Large intestine (tissue), 12 donors: ENCODE data around the gene DMRTC1B. TPM values are rescaled to one million over a fixed set of nuclear protein-coding genes. Genes with fewer than 3 reads are reported as not detected.
"Not testable (repeated sequence)": the region's sequence is repeated elsewhere in the genome, so short reads cannot be mapped to it uniquely, and the experiment has no call there.

Experiments used
- DNase-seq, 2 donors: peaks; one replicate each; pipeline versions ENCODE4 v3.0.0 to v3.0.0-alpha.2; 2013
- H3K27ac ChIP-seq: one replicate; pipeline ENCODE4 v1.5.1; 2013; ENCODE audit warnings: low read length
- H3K27me3 ChIP-seq: 2 replicates; pipeline ENCODE4 v1.6.1; 2013; ENCODE audit warnings: low read length; ENCODE audit not compliant: control insufficient read depth, insufficient read depth
- H3K36me3 ChIP-seq: 2 replicates; pipeline ENCODE4 v1.6.1; 2013; ENCODE audit warnings: low read length; ENCODE audit not compliant: control insufficient read depth, insufficient read depth
- H3K4me1 ChIP-seq: one replicate; pipeline ENCODE4 v1.6.1; 2013; ENCODE audit warnings: low read length; ENCODE audit not compliant: control insufficient read depth, insufficient read depth
- H3K4me3 ChIP-seq: one replicate; pipeline ENCODE4 v1.5.1; 2013; ENCODE audit warnings: low read length
- H3K9me3 ChIP-seq: one replicate; pipeline ENCODE4 v1.6.1; 2013; ENCODE audit warnings: mild to moderate bottlenecking, low read depth, low read length, moderate library complexity; ENCODE audit not compliant: control insufficient read depth
- WGBS: methylation state at CpG from one replicate; pipeline ENCODE4 v1.1.5; 2013; ENCODE audit warnings: low lambda C conversion rate; ENCODE audit not compliant: insufficient coverage; 5-methylcytosine and 5-hydroxymethylcytosine counted together
- long read RNA-seq, 11 donors: transcript quantifications; one replicate each; lab custom pipeline, GENCODE V29; 2026
- polyA plus RNA-seq: library from polyadenylated mRNA; unstranded; fragments of 120-200 nt; gene quantifications from one replicate; pipeline ENCODE4 v1.2.1, GENCODE V29; 2013

The DMRTC1B gene
- polyA plus RNA-seq, result 1.5 TPM
- long read RNA-seq, donor 1, result 0 reads
- long read RNA-seq, donor 2, result 0 reads
- long read RNA-seq, donor 3, result 0 reads
- long read RNA-seq, donor 4, result 0 reads
- long read RNA-seq, donor 5, result 0 reads
- long read RNA-seq, donor 6, result 0 reads
- long read RNA-seq, donor 7, result 0 reads
- long read RNA-seq, donor 8, result 0 reads
- long read RNA-seq, donor 9, result 0 reads
- long read RNA-seq, donor 10, result 0 reads
- long read RNA-seq, donor 11, result 0 reads

DNA sequence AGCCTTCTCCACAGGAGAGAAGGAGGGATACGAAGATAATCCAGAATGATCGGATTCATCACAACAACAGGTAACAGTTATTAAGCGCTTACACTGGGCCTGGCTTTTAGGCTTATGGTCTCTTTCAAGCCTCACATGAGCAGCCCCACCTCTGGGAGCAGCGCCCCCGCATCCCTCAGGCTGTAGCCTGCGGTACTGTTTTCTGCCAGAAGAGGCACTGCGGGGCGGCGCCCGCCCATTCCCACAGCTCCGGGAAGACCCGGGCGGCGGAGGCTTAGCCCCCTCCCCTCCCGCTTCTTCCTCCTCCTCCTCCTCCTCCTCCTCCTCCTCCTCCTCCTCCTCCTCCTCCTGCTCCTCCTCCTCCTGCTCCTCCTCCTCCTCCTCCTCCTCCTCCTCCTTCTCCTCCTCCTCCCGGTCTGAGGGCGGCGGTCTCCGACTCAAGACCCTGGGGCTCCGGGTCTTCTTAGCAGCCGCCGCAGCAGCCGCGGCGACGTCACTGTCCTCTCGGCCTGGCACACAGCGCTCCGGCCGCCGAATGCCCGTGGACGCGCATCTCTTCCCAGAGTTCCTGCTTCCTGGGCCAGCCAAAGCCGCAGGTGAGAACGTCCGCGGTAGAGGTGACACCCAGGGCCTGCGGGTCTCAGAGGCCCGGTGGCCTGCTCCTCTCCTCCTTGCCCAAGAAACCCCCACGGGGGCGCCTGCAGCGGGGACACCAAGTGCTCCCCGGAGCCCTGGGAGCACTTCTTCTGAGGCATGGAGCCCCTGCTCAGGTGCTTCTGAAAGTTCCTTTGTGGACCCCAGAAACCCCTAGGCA, at the start of gene DMRTC1B:
TSS of gene DMRTC1B (plus strand) at position 238 of the 814 bp plus-strand sequence. CDS start 68,246 bp downstream, outside the sequence.
- DNase-seq, H3K36me3 ChIP-seq, H3K27ac ChIP-seq, H3K4me1 ChIP-seq, H3K27me3 ChIP-seq, H3K9me3 ChIP-seq, H3K4me3 ChIP-seq: not testable (repeated sequence)
- WGBS, result no CpG with 5 or more reads among the region's 44 CpGs

DNA sequence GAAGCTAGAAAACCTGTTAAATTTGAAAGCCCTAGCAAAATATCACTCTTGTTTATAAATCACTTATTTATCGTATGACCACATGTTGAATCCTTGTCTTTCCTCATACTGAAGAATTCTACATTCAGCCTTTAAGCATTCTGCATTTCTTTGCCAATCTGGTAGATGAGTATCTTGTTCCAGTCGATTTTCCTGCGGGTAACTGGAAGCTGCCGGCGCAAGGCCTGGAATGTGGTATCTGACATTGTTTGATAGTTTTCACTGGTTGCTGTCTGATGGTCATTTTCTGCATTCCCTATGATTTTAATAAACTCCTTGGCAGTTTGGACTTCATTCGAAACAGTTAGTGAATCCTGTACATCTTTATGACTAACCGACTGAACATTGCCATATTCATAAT, 48.8 kb upstream of the DMRTC1B start:
- Histone ChIP-seq H3K27ac (no peak overlapping the region), H3K36me3 (no peaks in the 10 kb centered on the region), H3K4me3 (no peak overlapping the region), H3K27me3 (no peaks in the 10 kb centered on the region), H3K4me1 (no peaks in the 10 kb centered on the region), H3K9me3 (no peaks in the 10 kb centered on the region)
- no peak for DNase-seq
- WGBS, result no CpG with 5 or more reads among the region's 7 CpGs

DNA sequence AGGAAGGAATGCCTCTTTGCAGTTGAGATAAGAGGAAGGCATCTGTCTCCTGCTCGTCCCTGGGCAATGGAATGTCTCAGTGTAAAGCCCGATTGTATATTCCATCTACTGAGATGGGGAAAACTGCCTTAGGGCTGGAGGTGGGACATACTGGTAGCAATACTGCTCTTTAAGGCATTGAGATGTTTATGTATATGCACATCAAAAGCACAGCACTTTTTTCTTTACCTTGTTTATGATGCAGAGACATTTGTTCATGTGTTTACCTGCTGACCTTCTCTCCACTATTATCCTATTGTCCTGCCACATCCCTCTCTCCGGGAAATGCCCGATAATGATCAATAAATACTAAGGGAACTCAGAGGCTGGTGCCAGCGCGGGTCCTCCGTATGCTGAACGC, 43.1 kb upstream of the DMRTC1B start:
- no CpG with 5 or more reads among the region's 8 CpGs for WGBS
- not testable (repeated sequence) for DNase-seq, H3K27ac ChIP-seq, H3K27me3 ChIP-seq, H3K4me1 ChIP-seq, H3K4me3 ChIP-seq, H3K9me3 ChIP-seq, H3K36me3 ChIP-seq

GRCh38 chrX:72735561-72735960, 41.1 kb upstream of the DMRTC1B start:
- H3K36me3 ChIP-seq, result no peaks in the 10 kb centered on the region
- no peak for DNase-seq
- no peaks in the 10 kb centered on the region for H3K9me3 ChIP-seq
- H3K4me3 ChIP-seq, result no peak overlapping the region
- H3K4me1 ChIP-seq, result no peaks in the 10 kb centered on the region
- H3K27ac ChIP-seq, result no peak overlapping the region
- H3K27me3 ChIP-seq, result no peaks in the 10 kb centered on the region
- no CpG with 5 or more reads among the region's 1 CpG for WGBS

- not testable (repeated sequence) for H3K4me3 ChIP-seq, H3K27ac ChIP-seq, H3K4me1 ChIP-seq, H3K9me3 ChIP-seq, H3K36me3 ChIP-seq, DNase-seq, H3K27me3 ChIP-seq
- no CpG with 5 or more reads among the region's 7 CpGs for WGBS
These were observed 31.1 kb upstream of the DMRTC1B start for GRCh38 chrX:72745546-72745945.

DNA sequence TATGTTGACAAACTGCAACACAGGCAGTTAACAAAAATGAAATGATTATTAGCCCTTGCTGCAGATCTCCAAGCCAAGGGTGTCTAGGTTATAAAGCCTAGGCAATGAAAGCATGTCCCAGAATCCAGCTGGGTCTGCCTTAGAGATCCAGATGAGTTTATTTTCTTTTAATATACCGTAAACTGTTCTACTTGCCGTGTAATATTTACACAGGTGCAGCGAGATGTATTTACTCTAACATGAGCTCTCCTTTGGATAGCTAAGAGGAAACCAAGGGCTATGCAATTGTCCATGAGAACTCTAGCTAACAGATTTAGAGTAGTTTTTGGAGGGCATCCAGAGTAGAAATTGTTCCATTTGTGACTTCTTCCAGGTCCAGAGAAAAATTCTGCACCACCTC, 28.1 kb upstream of the DMRTC1B start:
- not testable (repeated sequence) for H3K4me3 ChIP-seq, H3K36me3 ChIP-seq, H3K27me3 ChIP-seq, H3K27ac ChIP-seq, H3K9me3 ChIP-seq, H3K4me1 ChIP-seq, DNase-seq
- no CpG with 5 or more reads among the region's 3 CpGs for WGBS

GRCh38 chrX:72760454-72760853, 16.2 kb upstream of the DMRTC1B start:
- H3K27ac ChIP-seq, H3K27me3 ChIP-seq, H3K9me3 ChIP-seq, DNase-seq, H3K4me3 ChIP-seq, H3K4me1 ChIP-seq, H3K36me3 ChIP-seq: not testable (repeated sequence)
- WGBS, result no CpG with 5 or more reads among the region's 9 CpGs

DNA sequence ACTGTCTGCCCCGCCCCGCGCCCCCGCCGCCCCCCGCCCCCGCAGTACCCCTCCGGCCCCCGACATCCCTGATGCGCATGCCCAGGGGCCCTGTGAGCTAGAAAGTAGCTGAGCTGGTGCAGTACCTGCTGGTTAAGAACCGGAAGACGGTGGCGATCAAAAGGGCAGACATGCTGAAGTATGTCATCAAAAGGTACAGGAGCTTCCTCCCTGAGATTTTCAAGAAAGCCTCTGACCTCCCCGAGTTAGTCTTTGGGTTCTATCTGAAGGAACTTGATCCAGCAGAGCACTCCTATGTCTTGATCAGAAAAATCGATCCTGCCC, 739 bp downstream of the DMRTC1B start:
- H3K9me3 ChIP-seq, H3K27ac ChIP-seq, DNase-seq, H3K4me1 ChIP-seq, H3K36me3 ChIP-seq, H3K4me3 ChIP-seq, H3K27me3 ChIP-seq: not testable (repeated sequence)
- no CpG with 5 or more reads among the region's 15 CpGs for WGBS

- not testable (repeated sequence) for H3K27ac ChIP-seq, DNase-seq, H3K4me3 ChIP-seq, H3K27me3 ChIP-seq, H3K4me1 ChIP-seq, H3K9me3 ChIP-seq, H3K36me3 ChIP-seq
- WGBS, result no CpG with 5 or more reads among the region's 6 CpGs
These were observed 1.5 kb downstream of the DMRTC1B start for GRCh38 chrX:72778146-72778545.

- not testable (repeated sequence) for H3K9me3 ChIP-seq, H3K27me3 ChIP-seq, H3K4me1 ChIP-seq, DNase-seq, H3K36me3 ChIP-seq, H3K4me3 ChIP-seq, H3K27ac ChIP-seq
- WGBS, result no CpG with 5 or more reads among the region's 15 CpGs
These were observed 5.9 kb downstream of the DMRTC1B start, which contains the start of gene FAM236B for GRCh38 chrX:72782560-72782959. Gene FAM236B (minus strand): TSS chrX:72782660. CDS start chrX:72782560, 100 bp downstream.
